Muscle of leg (tissue), 16 donors: Measurements from ENCODE around the gene TSPAN1. TPM values are rescaled to one million over a fixed set of nuclear protein-coding genes. Genes with fewer than 3 reads are reported as not detected.

Experiments used
- DNase-seq: peaks from one replicate; pipeline ENCODE4 v3.0.0; 2013
- H3K27ac ChIP-seq: one replicate; pipeline ENCODE4 v1.5.1; 2013; ENCODE audit warnings: mild to moderate bottlenecking, low read length, control low read depth
- H3K27me3 ChIP-seq: one replicate; pipeline ENCODE4 v1.6.1; 2013; ENCODE audit warnings: low read length; ENCODE audit not compliant: control insufficient read depth, insufficient read depth
- H3K36me3 ChIP-seq: one replicate; pipeline ENCODE4 v1.6.1; 2013; ENCODE audit warnings: low read length; ENCODE audit not compliant: control insufficient read depth, insufficient read depth
- H3K4me1 ChIP-seq: one replicate; pipeline ENCODE4 v1.6.1; 2013; ENCODE audit warnings: low read length; ENCODE audit not compliant: control insufficient read depth, insufficient read depth
- H3K4me3 ChIP-seq: one replicate; pipeline ENCODE4 v1.5.1; 2013; ENCODE audit warnings: low read length, control low read depth
- H3K9me3 ChIP-seq: replicated peaks from 2 replicates; pipeline ENCODE4 v1.6.1; 2013; ENCODE audit warnings: low read depth, low read length; ENCODE audit not compliant: control insufficient read depth
- WGBS: methylation state at CpG from one replicate; pipeline ENCODE4 v1.1.5; 2013; ENCODE audit warnings: missing lambda C conversion rate; ENCODE audit not compliant: insufficient coverage; 5-methylcytosine and 5-hydroxymethylcytosine counted together
- long read RNA-seq, 11 donors: transcript quantifications; one replicate each; lab custom pipeline, GENCODE V29; 2026
- polyA plus RNA-seq, 8 donors: library from polyadenylated mRNA; unstranded; fragments of 120-200 nt; gene quantifications; one replicate each; pipeline versions ENCODE4 v1.2.1 to v1.2.3, GENCODE V29; 2013; ENCODE audit warnings: inconsistent platforms in 1 of 8, low replicate concordance in 1 of 8; ENCODE audit not compliant: insufficient read length in 8 of 8, insufficient read depth in 1 of 8
- total RNA-seq: library from RNA; stranded (reverse); fragments of 120-200 nt; gene quantifications from one replicate; pipeline ENCODE4 v1.2.4, GENCODE V29; 2013

TSPAN1 gene
- not detected for total RNA-seq
- polyA plus RNA-seq = 1 to 10 TPM in 1 of 8 donors, under 1 TPM in 6, not detected in 1; 0.31 to 1.7 (median 0.51) TPM
- long read RNA-seq, donor 1 = 0 reads
- long read RNA-seq, donor 2 = 0 reads
- long read RNA-seq, donor 3 = 0 reads
- long read RNA-seq, donor 4 = 0 reads
- long read RNA-seq, donor 5 = 0 reads
- long read RNA-seq, donor 6 = 0 reads
- long read RNA-seq, donor 7 = 0 reads
- long read RNA-seq, donor 8 = 0 reads
- long read RNA-seq, donor 9 = 0 reads
- long read RNA-seq, donor 10 = 0 reads
- long read RNA-seq, donor 11 = 0 reads

GRCh38 chr1:46174448-46175231 lies at the start of gene TSPAN1:
TSPAN1 (plus strand) TSS chr1:46175087; CDS start chr1:46181108, 6,021 bp downstream.
- Histone ChIP-seq H3K4me1 (peaks cover 31% of the 10 kb centered on the region), H3K36me3 (no peaks in the 10 kb centered on the region), H3K9me3 (no peaks in the 10 kb centered on the region), H3K27me3 (no peaks in the 10 kb centered on the region), H3K27ac (no peak within 1 kb of the TSS), H3K4me3 (no peak within 1 kb of the TSS)
- 44% methylated on average over 9 of the region's 11 CpGs for WGBS
- DNase-seq = peak; percentile 63

- Histone ChIP-seq H3K27ac (no peak overlapping the region), H3K36me3 (no peaks in the 10 kb centered on the region), H3K27me3 (no peaks in the 10 kb centered on the region), H3K9me3 (no peaks in the 10 kb centered on the region), H3K4me3 (no peak overlapping the region), H3K4me1 (peaks cover 1% of the 10 kb centered on the region)
- no CpG with 5 or more reads among the region's 3 CpGs for WGBS
- no peak for DNase-seq
These were observed 46.5 kb upstream of the TSPAN1 start for GRCh38 chr1:46128344-46128743.

GRCh38 chr1:46130121-46130520 lies 44.8 kb upstream of the TSPAN1 start:
- Histone ChIP-seq H3K27me3 (no peaks in the 10 kb centered on the region), H3K4me3 (peak overlapping the region; percentile 95), H3K27ac (no peak overlapping the region), H3K4me1 (peaks cover 12% of the 10 kb centered on the region), H3K9me3 (no peaks in the 10 kb centered on the region), H3K36me3 (no peaks in the 10 kb centered on the region)
- no CpG with 5 or more reads among the region's 1 CpG for WGBS
- DNase-seq = no peak

GRCh38 chr1:46130606-46131005 lies 44.3 kb upstream of the TSPAN1 start:
- 10% methylated on average over 1 of the region's 5 CpGs for WGBS
- DNase-seq = no peak
- Histone ChIP-seq H3K4me1 (peaks cover 13% of the 10 kb centered on the region), H3K4me3 (peak overlapping the region; percentile 95), H3K9me3 (no peaks in the 10 kb centered on the region), H3K36me3 (no peaks in the 10 kb centered on the region), H3K27ac (no peak overlapping the region), H3K27me3 (no peaks in the 10 kb centered on the region)

- H3K36me3 ChIP-seq = no peaks in the 10 kb centered on the region
- no CpG with 5 or more reads among the region's 10 CpGs for WGBS
- DNase-seq = peak; percentile 35
- H3K9me3 ChIP-seq = no peaks in the 10 kb centered on the region
- H3K27me3 ChIP-seq = no peaks in the 10 kb centered on the region
- H3K27ac ChIP-seq = peak overlapping the region; percentile 29
- H3K4me3 ChIP-seq = peak overlapping the region; percentile 95
- peaks cover 15% of the 10 kb centered on the region for H3K4me1 ChIP-seq
These were observed 43.8 kb upstream of the TSPAN1 start for GRCh38 chr1:46131093-46131492.

- Histone ChIP-seq H3K9me3 (no peaks in the 10 kb centered on the region), H3K27me3 (no peaks in the 10 kb centered on the region), H3K27ac (peak overlapping the region; percentile 98), H3K36me3 (no peaks in the 10 kb centered on the region), H3K4me1 (peaks cover 18% of the 10 kb centered on the region), H3K4me3 (peak overlapping the region; percentile 95)
- under 1% methylated on average over 22 of the region's 38 CpGs for WGBS
- DNase-seq = peak; percentile 51
These were observed 43.0 kb upstream of the TSPAN1 start for GRCh38 chr1:46131712-46132528.

GRCh38 chr1:46132529-46133180 lies 42.2 kb upstream of the TSPAN1 start, which contains the start of gene PIK3R3:
PIK3R3 (minus strand) TSS chr1:46132629; CDS start chr1:46131952, 677 bp downstream.
- peak; percentile 99 for DNase-seq
- Histone ChIP-seq H3K4me3 (peak within 1 kb of the TSS; percentile 95), H3K9me3 (no peaks in the 10 kb centered on the region), H3K36me3 (no peaks in the 10 kb centered on the region), H3K27ac (peak within 1 kb of the TSS; percentile 98), H3K4me1 (peaks cover 22% of the 10 kb centered on the region), H3K27me3 (no peaks in the 10 kb centered on the region)
- under 1% methylated on average over 54 of the region's 55 CpGs for WGBS

- DNase-seq = no peak
- no peaks in the 10 kb centered on the region for H3K36me3 ChIP-seq
- no peaks in the 10 kb centered on the region for H3K27me3 ChIP-seq
- H3K27ac ChIP-seq = peak overlapping the region; percentile 98
- whole genome bisulfite sequencing = 1% methylated on average over 12 of the region's 22 CpGs
- peak overlapping the region; percentile 70 for H3K4me3 ChIP-seq
- no peaks in the 10 kb centered on the region for H3K9me3 ChIP-seq
- H3K4me1 ChIP-seq = peaks cover 25% of the 10 kb centered on the region
These were observed 41.7 kb upstream of the TSPAN1 start for GRCh38 chr1:46133181-46133658.

- H3K27ac ChIP-seq = peak overlapping the region; percentile 98
- H3K9me3 ChIP-seq = no peaks in the 10 kb centered on the region
- WGBS = no CpG with 5 or more reads among the region's 3 CpGs
- peak overlapping the region; percentile 70 for H3K4me3 ChIP-seq
- H3K36me3 ChIP-seq = no peaks in the 10 kb centered on the region
- H3K4me1 ChIP-seq = peaks cover 25% of the 10 kb centered on the region
- H3K27me3 ChIP-seq = no peaks in the 10 kb centered on the region
- DNase-seq = no peak
These were observed 41.0 kb upstream of the TSPAN1 start for GRCh38 chr1:46133781-46134350.
